Activated T-cell treated with anti-CD3 and anti-CD28 coated beads, Interleukin-2, amount 50 U/mL, for 48 hours (primary cell): Measurements from ENCODE around the gene SLC11A2.

Experiments used
- DNase-seq, 2 experiments: peaks; one replicate each; pipeline ENCODE4 v3.0.0-alpha.2; 2020

The SLC11A2 gene

GRCh38 chr12:51025836-51026638 lies at the start of gene SLC11A2:
TSS of gene SLC11A2 (minus strand) at chr12:51026384. CDS start at chr12:51010728, 15,656 bp downstream.
- DNase-seq, result peak; percentile 93 to 96

GRCh38 chr12:51075390-51075789 lies 49.2 kb upstream of the SLC11A2 start:
- DNase-seq, result no peak

GRCh38 chr12:51071663-51072062 lies 45.5 kb upstream of the SLC11A2 start:
- no peak for DNase-seq

GRCh38 chr12:51070004-51070403 lies 43.8 kb upstream of the SLC11A2 start:
- DNase-seq, result no peak

GRCh38 chr12:51067771-51068170 lies 41.6 kb upstream of the SLC11A2 start:
- DNase-seq, result no peak

- DNase-seq, result no peak
These were observed 41.0 kb upstream of the SLC11A2 start for GRCh38 chr12:51067229-51067628.

- DNase-seq, result no peak
These were observed 39.3 kb upstream of the SLC11A2 start for GRCh38 chr12:51065530-51065929.

- DNase-seq, result no peak
These were observed 36.6 kb upstream of the SLC11A2 start for GRCh38 chr12:51062631-51063397.

GRCh38 chr12:51059086-51059485 lies 32.9 kb upstream of the SLC11A2 start:
- DNase-seq, result no peak

GRCh38 chr12:51056242-51056641 lies 30.1 kb upstream of the SLC11A2 start:
- no peak for DNase-seq

- DNase-seq, result no peak
These were observed 28.9 kb upstream of the SLC11A2 start for GRCh38 chr12:51055060-51055459.

GRCh38 chr12:51051787-51052186 lies 25.6 kb upstream of the SLC11A2 start:
- DNase-seq, result no peak

- no peak for DNase-seq
These were observed 23.3 kb upstream of the SLC11A2 start for GRCh38 chr12:51049525-51049924.

- DNase-seq, result peak; percentile 35 to 36
These were observed 22.6 kb upstream of the SLC11A2 start for GRCh38 chr12:51048661-51049251.

GRCh38 chr12:51047655-51048540 lies 21.7 kb upstream of the SLC11A2 start, which contains the start of gene LETMD1:
TSS of gene LETMD1 (plus strand) at chr12:51048327. CDS start at chr12:51048357, 30 bp downstream.
- DNase-seq, result peak; percentile 90 to 94

GRCh38 chr12:51036279-51036678 lies 10.1 kb upstream of the SLC11A2 start:
- DNase-seq, result no peak

GRCh38 chr12:51033457-51034089 lies 7.4 kb upstream of the SLC11A2 start:
- no peak for DNase-seq

- no peak for DNase-seq
These were observed 6.9 kb upstream of the SLC11A2 start for GRCh38 chr12:51033048-51033447.

- DNase-seq, result no peak
These were observed 2.6 kb upstream of the SLC11A2 start for GRCh38 chr12:51028813-51029150.

GRCh38 chr12:51028126-51028812 lies 2.1 kb upstream of the SLC11A2 start:
- peak in 1 of 2 experiments; percentile 36 for DNase-seq

GRCh38 chr12:51027342-51027835 lies 1.2 kb upstream of the SLC11A2 start:
- DNase-seq, result no peak
